Measurements from ENCODE around the gene ATP2C2. TPM values are rescaled to one million over a fixed set of nuclear protein-coding genes. Genes with fewer than 3 reads are reported as not detected.

The ATP2C2 gene
- polyA plus RNA-seq, 1 of the 3 experiments (the other 2 are of a cell fraction), result 0.33 TPM

GRCh38 chr16:84448444-84448843 lies 80.1 kb downstream of the ATP2C2 start (continued):
- TF ChIP-seq FOXJ3 (CRISPR knock-in tag; IDR thresholded peaks at IDR 0.05) (no peak), POLR2AphosphoS5 (IDR thresholded peaks at IDR 0.05; ENCODE audit: low read depth, low read length) (no peak), YY1 (IDR thresholded peaks at IDR 0.05; ENCODE audit: low read depth) (no peak), ELF1 (IDR thresholded peaks at IDR 0.05) (no peak), RAD21 (IDR thresholded peaks at IDR 0.05; ENCODE audit: low read length) (no peak), FOXM1 (IDR thresholded peaks at IDR 0.05; ENCODE audit: low read depth) (no peak)

- no peaks in the 10 kb centered on the region for H4K20me1 ChIP-seq (ENCODE audit: insufficient read depth)
- peaks cover 9% of the 10 kb centered on the region for H3F3A ChIP-seq (replicated peaks; ENCODE audit: insufficient read depth)
- TF ChIP-seq GABPA (IDR thresholded peaks at IDR 0.05; ENCODE audit: low read depth) (no peak), FOXM1 (IDR thresholded peaks at IDR 0.05; ENCODE audit: low read depth) (no peak), REST (IDR thresholded peaks at IDR 0.05; ENCODE audit: low read depth, low read length) (no peak), NFIC (IDR thresholded peaks at IDR 0.05; ENCODE audit: borderline replicate concordance) (no peak), JUND (IDR thresholded peaks at IDR 0.05) (no peak), RCOR1 (IDR thresholded peaks at IDR 0.05; ENCODE audit: low read length) (no peak), ZBTB33 (IDR thresholded peaks at IDR 0.05; ENCODE audit: borderline replicate concordance, low read depth) (no peak), FOXJ3 (CRISPR knock-in tag; IDR thresholded peaks at IDR 0.05) (no peak), EP300 (IDR thresholded peaks at IDR 0.05; ENCODE audit: borderline replicate concordance in 1 of 2, low read depth in 1 of 2, low read length in 1 of 2) (no peak), USF1 (IDR thresholded peaks at IDR 0.05; ENCODE audit: borderline replicate concordance, low read depth) (no peak), MXI1 (IDR thresholded peaks at IDR 0.05; ENCODE audit: low read depth, low read length) (no peak), GATA2 (CRISPR knock-in tag; IDR thresholded peaks at IDR 0.05) (no peak), SMC3 (IDR thresholded peaks at IDR 0.05; ENCODE audit: low read depth, low read length) (no peak), NRF1 (IDR thresholded peaks at IDR 0.05; ENCODE audit: low read depth, low read length) (no peak), MEF2A (IDR thresholded peaks at IDR 0.05; ENCODE audit: borderline replicate concordance, low read depth) (no peak), USF2 (IDR thresholded peaks at IDR 0.05; ENCODE audit: borderline replicate concordance, low read depth, low read length) (no peak), RFX5 (IDR thresholded peaks at IDR 0.05; ENCODE audit: low read length) (no peak), CTCF (IDR thresholded peaks at IDR 0.05) (no peak), YY1 (IDR thresholded peaks at IDR 0.05; ENCODE audit: low read depth) (no peak)
- H3K9me3 ChIP-seq, result no peaks in the 10 kb centered on the region
- no peaks in the 10 kb centered on the region for H3K36me3 ChIP-seq (replicated peaks in 1 of 2; ENCODE audit: control insufficient read depth in 1 of 2, insufficient read depth in 2 of 2, low read length in 1 of 2)
- no peaks in the 10 kb centered on the region for H3K9me2 ChIP-seq
- 78% methylated on average over 36 of the region's 38 CpGs for WGBS (ENCODE audit: low lambda C conversion rate)
- CTCF ChIA-PET, result interaction anchor here (1.0 kb wide), 1 partner anchor 173 kb away, joined by 3 read pairs; no protein-coding TSS in a partner anchor
- POLR2A ChIA-PET, result no interaction called here
- no peaks in the 10 kb centered on the region for H3K79me2 ChIP-seq (ENCODE audit: insufficient read depth)
- no peak overlapping the region for H3K27ac ChIP-seq (ENCODE audit: low read depth in 2 of 2, low read length in 1 of 2)
- no peak overlapping the region for H3K9ac ChIP-seq
- H3K27me3 ChIP-seq (ENCODE audit: insufficient read depth), result no peaks in the 10 kb centered on the region
- H2AFZ ChIP-seq (ENCODE audit: low read depth), result no peak overlapping the region
- DNase-seq, result no peak
- no peak overlapping the region for H3K4me3 ChIP-seq (ENCODE audit: low read depth in 2 of 2, low read length in 1 of 2)
- H3K4me2 ChIP-seq, result no peak overlapping the region
- H3K4me1 ChIP-seq (ENCODE audit: control insufficient read depth in 1 of 2, insufficient read depth in 2 of 2, low read depth in 1 of 2, low read length in 1 of 2), result peaks cover 0 to 5% of the 10 kb centered on the region in 2 experiments; a peak in 1 of 4 replicates
Observed at GRCh38 chr16:84449156-84450140, 81.1 kb downstream of the ATP2C2 start.

Measured in SK-N-SH (cell line).